GM23248 (cell line): ENCODE data around the gene OR2A12. TPM values are rescaled to one million over a fixed set of nuclear protein-coding genes. Genes with fewer than 3 reads are reported as not detected.

Experiments
- DNase-seq: peaks from one replicate; pipeline ENCODE4 v3.0.0-alpha.2; 2015
- H2AFZ ChIP-seq: fragments of 200-600 bp; sonication (generic); 2 replicates; pipeline ENCODE4 v1.6.1; 2016; ENCODE audit warnings: antibody characterized with exemption
- H3F3A ChIP-seq: fragments of 200-600 bp; sonication (generic); 2 replicates; pipeline ENCODE4 v1.6.1; 2016; ENCODE audit warnings: mild to moderate bottlenecking, antibody characterized with exemption, mixed run types; ENCODE audit not compliant: insufficient read depth
- H3K27ac ChIP-seq: fragments of 200-600 bp; sonication (generic); 2 replicates; pipeline ENCODE4 v1.5.1; 2016; ENCODE audit warnings: mild to moderate bottlenecking
- H3K27me3 ChIP-seq: fragments of 200-600 bp; sonication (generic); replicated peaks from 2 replicates; pipeline ENCODE4 v1.6.1; 2016; ENCODE audit warnings: mild to moderate bottlenecking; ENCODE audit not compliant: insufficient read depth
- H3K36me3 ChIP-seq: fragments of 200-600 bp; sonication (generic); 2 replicates; pipeline ENCODE4 v1.6.1; 2016; ENCODE audit warnings: low read depth, mild to moderate bottlenecking
- H3K4me1 ChIP-seq: fragments of 200-600 bp; sonication (generic); 2 replicates; pipeline ENCODE4 v1.6.1; 2016; ENCODE audit warnings: mild to moderate bottlenecking; ENCODE audit not compliant: insufficient read depth
- H3K4me2 ChIP-seq: fragments of 200-600 bp; sonication (generic); one replicate; pipeline ENCODE4 v1.6.1; 2016; ENCODE audit warnings: mild to moderate bottlenecking; ENCODE audit not compliant: unreplicated experiment
- H3K4me3 ChIP-seq: fragments of 200-600 bp; sonication (generic); 2 replicates; pipeline ENCODE4 v1.5.1; 2016; ENCODE audit warnings: mild to moderate bottlenecking
- H3K79me2 ChIP-seq: fragments of 200-600 bp; sonication (generic); 2 replicates; pipeline ENCODE4 v1.6.1; 2016; ENCODE audit warnings: mild to moderate bottlenecking; ENCODE audit not compliant: insufficient read depth
- H3K9ac ChIP-seq: fragments of 200-600 bp; sonication (generic); 2 replicates; pipeline ENCODE4 v1.6.1; 2016; ENCODE audit warnings: mild to moderate bottlenecking
- H3K9me2 ChIP-seq: fragments of 200-600 bp; sonication (generic); 2 replicates; pipeline ENCODE4 v1.6.1; 2016; ENCODE audit warnings: mixed run types, mild to moderate bottlenecking, moderate library complexity; ENCODE audit not compliant: insufficient read depth
- H3K9me3 ChIP-seq: fragments of 200-600 bp; sonication (generic); one replicate; pipeline ENCODE4 v1.6.1; 2017; ENCODE audit warnings: low read depth
- H4K20me1 ChIP-seq: fragments of 200-600 bp; sonication (generic); 2 replicates; pipeline ENCODE4 v1.6.0; 2016; ENCODE audit not compliant: insufficient read depth
- EZH2 ChIP-seq: fragments of 200-600 bp; sonication (generic); IDR thresholded peaks from 2 replicates; pipeline ENCODE4 v1.6.1; 2018; ENCODE audit warnings: antibody characterized with exemption, mild to moderate bottlenecking; ENCODE audit not compliant: insufficient read depth, poor library complexity, severe bottlenecking
- EZH2phosphoT487 ChIP-seq: fragments of 200-600 bp; sonication (generic); IDR thresholded peaks from 2 replicates; pipeline ENCODE4 v1.6.1; 2018; ENCODE audit warnings: antibody characterized with exemption, moderate library complexity, mild to moderate bottlenecking, low read depth; ENCODE audit not compliant: insufficient read depth
- WGBS, 2 experiments: methylation state at CpG; one replicate each; pipeline ENCODE4 v1.1.6; 2015 to 2017; ENCODE audit warnings: low lambda C conversion rate in 2 of 2, low coverage in 1 of 2; ENCODE audit errors: missing lambda C conversion rate in 2 of 2; 5-methylcytosine and 5-hydroxymethylcytosine counted together
- in situ Hi-C: fragments of 300-500 bp; cut with MboI; formaldehyde crosslinking; loops from 2 replicates; pipeline ENCODE4 v1.15.0; 2020
- polyA plus RNA-seq: library from polyadenylated mRNA; unstranded; fragments of >200 nt; fragmentation: Nextera tagmentation; extraction: Ambion mirVana; gene quantifications from 2 replicates; pipeline ENCODE4 v1.2.1, GENCODE V29; 2016
- small RNA-seq: library from RNA; depleted of rRNA; stranded (forward); fragments of <200 nt; gene quantifications from one replicate; pipeline ENCODE3, GENCODE V24; 2014; ENCODE audit warnings: low read depth, low replicate concordance
- total RNA-seq: library from RNA; depleted of rRNA; stranded (reverse); fragments of >200 nt; shearing (Covaris generic); gene quantifications from 2 replicates; pipeline ENCODE4 v1.2.3, GENCODE V29; 2014; rRNA removed

OR2A12 gene
- total and polyA plus RNA-seq, 2 experiments from 2014 or later: not detected

DNA sequence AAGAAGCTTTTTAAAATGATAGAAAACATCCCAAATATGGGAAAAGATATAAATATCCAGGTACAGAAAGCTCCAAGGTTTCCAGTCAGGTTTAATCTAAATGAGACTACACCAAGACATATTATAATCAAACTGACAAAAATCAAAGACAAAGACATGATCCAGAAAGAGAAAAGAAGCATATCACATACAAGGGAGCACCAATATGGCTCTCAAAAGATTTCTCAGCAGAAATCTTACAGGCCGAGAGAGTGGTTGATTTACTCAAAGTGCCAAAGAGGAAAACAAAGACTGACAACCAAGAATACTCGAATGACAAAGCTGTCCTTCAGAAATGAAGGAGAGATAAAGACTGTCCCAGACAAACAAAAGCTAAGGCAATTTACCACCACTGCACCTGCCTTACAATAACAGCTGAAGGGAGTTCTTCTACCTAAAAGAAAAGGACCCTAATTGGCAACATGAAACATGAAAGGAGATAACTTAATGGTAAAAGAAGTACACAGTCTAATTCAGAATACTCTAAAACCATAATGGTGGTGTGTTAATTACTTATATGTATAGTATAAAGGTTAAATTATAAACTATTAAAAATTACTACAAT, 62.2 kb downstream of the OR2A12 start:
- H3K9me3 ChIP-seq: no peaks in the 10 kb centered on the region
- DNase-seq: no peak
- no peaks in the 10 kb centered on the region for H3K79me2 ChIP-seq
- H3K4me3 ChIP-seq: no peak overlapping the region
- TF ChIP-seq EZH2phosphoT487 (no peak), EZH2 (no peak)
- H3K4me2 ChIP-seq: no peak overlapping the region
- no peaks in the 10 kb centered on the region for H3K4me1 ChIP-seq
- H4K20me1 ChIP-seq: no peaks in the 10 kb centered on the region
- no peaks in the 10 kb centered on the region for H3K27me3 ChIP-seq
- H3K9me2 ChIP-seq: no peaks in the 10 kb centered on the region
- H3F3A ChIP-seq: no peaks in the 10 kb centered on the region
- no peak overlapping the region for H3K27ac ChIP-seq
- in situ Hi-C loops: no loop called here
- H3K36me3 ChIP-seq: no peaks in the 10 kb centered on the region
- 34 to 38% methylated on average over 2 of the region's 2 CpGs for WGBS, 2 experiments
- no peak overlapping the region for H2AFZ ChIP-seq
- H3K9ac ChIP-seq: no peak overlapping the region

Small RNA genes within 50 kb of the gene (small RNA-seq; reads per million reads assigned to genes)
- not detected for gene OR2A41P

Other genes starting within 250 kb of the OR2A12 start
- 82.9 and 97.0 TPM in 2 replicates for gene TCAF1, start 184.1 kb upstream of the OR2A12 start, total RNA-seq
- 46.5 and 47.0 TPM in 2 replicates for gene TCAF1, start 184.1 kb upstream of the OR2A12 start, polyA plus RNA-seq
- gene OR2F2, start 151.0 kb upstream of the OR2A12 start, total RNA-seq: not detected in 2 replicates
- gene OR2F2, start 151.0 kb upstream of the OR2A12 start, polyA plus RNA-seq: not detected in 2 replicates
- gene OR2F1, start 131.4 kb upstream of the OR2A12 start, total RNA-seq: not detected in 2 replicates
- not detected in 2 replicates for gene OR2F1, start 131.4 kb upstream of the OR2A12 start, polyA plus RNA-seq
- not detected in 2 replicates for gene OR6B1, start 86.0 kb upstream of the OR2A12 start, total RNA-seq
- not detected in 2 replicates for gene OR6B1, start 86.0 kb upstream of the OR2A12 start, polyA plus RNA-seq
- gene OR2A5, start 37.3 kb upstream of the OR2A12 start, total RNA-seq: not detected in 2 replicates
- not detected in 2 replicates for gene OR2A5, start 37.3 kb upstream of the OR2A12 start, polyA plus RNA-seq
- not detected in 2 replicates for gene OR2A25, start 16.5 kb upstream of the OR2A12 start, total RNA-seq
- gene OR2A25, start 16.5 kb upstream of the OR2A12 start, polyA plus RNA-seq: not detected in 2 replicates
- gene OR2A2, start 23.3 kb downstream of the OR2A12 start, total RNA-seq: not detected in 2 replicates
- gene OR2A2, start 23.3 kb downstream of the OR2A12 start, polyA plus RNA-seq: not detected in 2 replicates
- not detected in 2 replicates for gene OR2A14, start 36.9 kb downstream of the OR2A12 start, total RNA-seq
- not detected in 2 replicates for gene OR2A14, start 36.9 kb downstream of the OR2A12 start, polyA plus RNA-seq
- 1.3 TPM in 1 of 2 replicates, not detected in the other for gene CTAGE4, start 97.2 kb downstream of the OR2A12 start, total RNA-seq
- gene CTAGE4, start 97.2 kb downstream of the OR2A12 start, polyA plus RNA-seq: 0.35 and 1.0 TPM in 2 replicates
- 3.4 and 4.3 TPM in 2 replicates for gene ARHGEF35, start 109.6 kb downstream of the OR2A12 start, total RNA-seq
- gene ARHGEF35, start 109.6 kb downstream of the OR2A12 start, polyA plus RNA-seq: 4.5 and 5.8 TPM in 2 replicates
- gene OR2A42, start 153.3 kb downstream of the OR2A12 start, total RNA-seq: 0.25 and 0.32 TPM in 2 replicates
- gene OR2A42, start 153.3 kb downstream of the OR2A12 start, polyA plus RNA-seq: 0.06 TPM in 1 of 2 replicates, not detected in the other
- 1.1 TPM in 1 of 2 replicates, not detected in the other for gene OR2A7, start 178.5 kb downstream of the OR2A12 start, total RNA-seq
- gene OR2A7, start 178.5 kb downstream of the OR2A12 start, polyA plus RNA-seq: 0.22 and 0.26 TPM in 2 replicates
- 0.13 TPM in 1 of 2 replicates, not detected in the other for gene CTAGE8, start 183.0 kb downstream of the OR2A12 start, total RNA-seq
- gene CTAGE8, start 183.0 kb downstream of the OR2A12 start, polyA plus RNA-seq: not detected in 2 replicates
- gene OR2A1, start 226.1 kb downstream of the OR2A12 start, total RNA-seq: 0.13 and 0.32 TPM in 2 replicates
- 0.10 and 0.15 TPM in 2 replicates for gene OR2A1, start 226.1 kb downstream of the OR2A12 start, polyA plus RNA-seq